Measurements from ENCODE around the gene NXPH3.

NXPH3 gene

DNA sequence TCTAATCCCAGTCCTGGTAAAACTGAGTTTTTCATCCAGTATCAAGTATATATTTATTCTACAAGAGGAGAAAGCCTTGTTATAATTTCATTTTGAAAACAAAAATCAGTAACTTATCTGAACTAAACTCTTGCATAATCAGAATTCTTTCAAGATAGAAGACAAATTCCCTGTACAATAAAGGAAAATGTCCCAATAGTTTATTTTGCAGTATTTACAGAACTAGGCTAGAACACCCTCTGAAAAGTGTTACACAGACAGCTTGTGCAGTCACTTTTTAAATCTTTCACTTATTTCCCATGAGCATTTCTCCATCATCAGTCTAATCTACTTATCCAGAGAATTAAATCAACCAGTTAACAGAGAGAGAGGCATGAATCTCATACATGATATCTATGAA, 53.8 kb downstream of the NXPH3 start:
- no peak for DNase-seq (ENCODE audit: low read depth)

- no peak for DNase-seq (ENCODE audit: low read depth)
Observed at GRCh38 chr17:49630113-49630900, 54.6 kb downstream of the NXPH3 start.

GRCh38 chr17:49631496-49631895, 55.8 kb downstream of the NXPH3 start:
- DNase-seq (ENCODE audit: low read depth) = no peak

Measured in activated gamma-delta T cell treated with anti-CD3 and anti-CD28 coated beads, Interleukin-2, amount 50 U/mL, for 16 hours (primary cell).